ENCODE measurements around the gene FLT1. TPM values are rescaled to one million over a fixed set of nuclear protein-coding genes. Genes with fewer than 3 reads are reported as not detected.

The FLT1 gene
- total RNA-seq, 2 experiments from 2014 or later: 2.5 to 3.3 TPM

DNA sequence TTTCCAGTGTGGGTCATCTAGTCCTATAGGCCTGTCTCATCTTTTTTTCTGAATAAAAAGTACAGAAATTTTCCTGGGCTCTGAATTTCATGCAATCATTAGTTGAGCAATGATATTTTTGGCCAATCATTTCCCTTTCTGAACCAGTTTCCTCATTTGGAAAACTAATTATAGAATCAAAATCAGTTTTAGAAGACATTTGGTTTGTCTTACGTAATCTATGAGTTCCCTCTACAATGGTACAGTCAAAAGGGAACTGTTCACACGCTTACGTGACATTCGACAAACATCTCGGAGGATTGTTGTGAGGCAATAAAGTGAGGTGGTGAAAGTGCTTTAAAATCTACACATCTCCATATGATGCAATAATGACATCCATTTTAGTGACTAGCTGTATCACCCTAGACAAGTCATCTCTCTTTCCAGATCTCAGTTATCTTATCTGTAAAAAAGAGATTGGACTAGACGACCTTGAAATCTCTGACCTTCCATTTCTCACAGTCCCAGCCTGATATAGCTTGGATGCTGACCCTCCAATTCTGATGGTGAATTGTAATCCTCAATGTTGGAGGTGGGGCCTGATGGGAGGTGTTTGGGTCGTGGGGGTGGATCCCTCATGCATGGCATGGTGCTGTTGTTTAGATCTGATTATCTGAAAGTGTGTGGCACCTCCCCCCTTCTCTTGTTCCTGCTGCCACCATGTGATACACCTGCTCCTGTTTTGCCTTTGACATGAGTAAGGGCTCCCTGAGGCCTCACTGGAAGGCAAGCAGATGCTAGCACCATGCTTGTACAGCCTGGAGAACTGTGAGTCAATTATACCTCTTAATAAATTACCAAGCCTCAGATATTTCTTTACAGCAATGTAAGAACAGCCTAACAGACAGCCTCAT, 26.7 kb downstream of the FLT1 start:
- Mint-ChIP-seq H3K27me3 (no peaks in the 10 kb centered on the region), H3K9me3 (peaks cover 2% of the 10 kb centered on the region), H3K4me3 (no peak overlapping the region), H3K27ac (no peak overlapping the region), H3K36me3 (no peaks in the 10 kb centered on the region), H3K4me1 (no peaks in the 10 kb centered on the region)
- no peak for DNase-seq

- H3K36me3 Mint-ChIP-seq: no peaks in the 10 kb centered on the region
- no peaks in the 10 kb centered on the region for H3K9me3 Mint-ChIP-seq
- H3K27me3 Mint-ChIP-seq: no peaks in the 10 kb centered on the region
- no peak overlapping the region for H3K4me3 Mint-ChIP-seq
- DNase-seq: no peak
- H3K4me1 Mint-ChIP-seq: no peaks in the 10 kb centered on the region
- H3K27ac Mint-ChIP-seq: no peak overlapping the region
Observed at GRCh38 chr13:28467034-28467433, 27.9 kb downstream of the FLT1 start.

- no peak overlapping the region for H3K27ac Mint-ChIP-seq
- H3K9me3 Mint-ChIP-seq: no peaks in the 10 kb centered on the region
- DNase-seq: no peak
- H3K36me3 Mint-ChIP-seq: no peaks in the 10 kb centered on the region
- H3K27me3 Mint-ChIP-seq: no peaks in the 10 kb centered on the region
- no peak overlapping the region for H3K4me3 Mint-ChIP-seq
- no peaks in the 10 kb centered on the region for H3K4me1 Mint-ChIP-seq
Observed at GRCh38 chr13:28466151-28466550, 28.8 kb downstream of the FLT1 start.

- Mint-ChIP-seq H3K4me3 (no peak overlapping the region), H3K27me3 (no peaks in the 10 kb centered on the region), H3K4me1 (no peaks in the 10 kb centered on the region), H3K9me3 (no peaks in the 10 kb centered on the region), H3K36me3 (no peaks in the 10 kb centered on the region), H3K27ac (no peak overlapping the region)
- no peak for DNase-seq
Observed at GRCh38 chr13:28464861-28465460, 30.0 kb downstream of the FLT1 start.

DNA sequence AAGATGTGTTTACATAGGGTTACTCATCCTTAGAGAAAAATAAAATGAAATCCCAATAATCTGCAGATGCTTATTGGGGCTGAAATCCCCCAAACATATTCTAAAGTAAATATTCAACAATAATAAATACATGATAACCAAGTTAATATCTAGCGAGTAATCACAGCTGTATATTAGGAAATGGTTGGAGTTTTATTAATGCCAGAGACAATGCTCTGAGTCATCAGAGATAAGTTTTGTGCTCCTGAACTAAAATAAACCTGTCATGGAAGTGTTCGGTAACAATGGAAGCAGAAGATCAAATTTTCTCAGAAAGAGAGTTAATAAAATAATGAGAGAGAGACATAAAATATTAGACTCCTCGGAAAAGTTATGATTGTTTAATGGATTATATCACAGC, 31.4 kb downstream of the FLT1 start:
- no peaks in the 10 kb centered on the region for H3K9me3 Mint-ChIP-seq
- no peak overlapping the region for H3K27ac Mint-ChIP-seq
- H3K4me3 Mint-ChIP-seq: no peak overlapping the region
- no peak for DNase-seq
- H3K27me3 Mint-ChIP-seq: no peaks in the 10 kb centered on the region
- no peaks in the 10 kb centered on the region for H3K36me3 Mint-ChIP-seq
- no peaks in the 10 kb centered on the region for H3K4me1 Mint-ChIP-seq

GRCh38 chr13:28459911-28460310, 35.0 kb downstream of the FLT1 start:
- H3K36me3 Mint-ChIP-seq: no peaks in the 10 kb centered on the region
- no peaks in the 10 kb centered on the region for H3K9me3 Mint-ChIP-seq
- no peak overlapping the region for H3K27ac Mint-ChIP-seq
- no peaks in the 10 kb centered on the region for H3K4me1 Mint-ChIP-seq
- H3K27me3 Mint-ChIP-seq: peaks cover 4% of the 10 kb centered on the region
- no peak overlapping the region for H3K4me3 Mint-ChIP-seq
- DNase-seq: no peak

DNA sequence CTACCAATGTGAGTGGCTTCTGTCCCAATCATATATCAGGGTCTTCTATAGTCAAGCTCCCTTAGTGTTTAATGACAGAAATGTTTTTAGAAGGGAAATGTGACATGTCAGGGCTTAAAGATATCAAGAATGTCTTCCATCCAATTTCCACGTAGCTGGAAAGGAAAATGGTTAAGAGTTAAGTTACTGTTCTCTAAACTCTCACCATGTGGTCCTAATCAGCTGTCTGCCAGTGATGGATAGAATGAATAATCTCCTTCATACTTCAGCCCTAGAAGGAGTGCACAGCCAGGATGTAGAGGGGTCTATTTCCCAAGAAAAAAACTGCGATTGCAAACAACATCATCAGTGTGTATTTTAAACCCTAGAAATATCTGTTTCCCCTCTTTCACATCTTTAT, 36.3 kb downstream of the FLT1 start:
- Mint-ChIP-seq H3K36me3 (no peaks in the 10 kb centered on the region), H3K4me3 (no peak overlapping the region), H3K27ac (no peak overlapping the region), H3K27me3 (peaks cover 9% of the 10 kb centered on the region), H3K9me3 (no peaks in the 10 kb centered on the region), H3K4me1 (no peaks in the 10 kb centered on the region)
- DNase-seq: no peak

GRCh38 chr13:28458051-28458450, 36.9 kb downstream of the FLT1 start:
- H3K4me3 Mint-ChIP-seq: no peak overlapping the region

GRCh38 chr13:28457521-28457920, 37.4 kb downstream of the FLT1 start:
- Mint-ChIP-seq H3K9me3 (no peaks in the 10 kb centered on the region), H3K27me3 (peaks cover 9% of the 10 kb centered on the region), H3K4me1 (no peaks in the 10 kb centered on the region), H3K4me3 (no peak overlapping the region), H3K27ac (no peak overlapping the region), H3K36me3 (no peaks in the 10 kb centered on the region)
- no peak for DNase-seq

More at GRCh38 chr13:28458051-28458450, 36.9 kb downstream of the FLT1 start:
- H3K9me3 Mint-ChIP-seq: no peaks in the 10 kb centered on the region
- no peaks in the 10 kb centered on the region for H3K36me3 Mint-ChIP-seq
- no peak for DNase-seq
- peaks cover 9% of the 10 kb centered on the region for H3K27me3 Mint-ChIP-seq
- no peak overlapping the region for H3K27ac Mint-ChIP-seq
- no peaks in the 10 kb centered on the region for H3K4me1 Mint-ChIP-seq

GRCh38 chr13:28455580-28456194, 39.2 kb downstream of the FLT1 start:
- H3K27ac Mint-ChIP-seq: no peak overlapping the region
- H3K4me3 Mint-ChIP-seq: no peak overlapping the region
- H3K27me3 Mint-ChIP-seq: peaks cover 9% of the 10 kb centered on the region
- H3K36me3 Mint-ChIP-seq: no peaks in the 10 kb centered on the region
- H3K9me3 Mint-ChIP-seq: no peaks in the 10 kb centered on the region
- no peaks in the 10 kb centered on the region for H3K4me1 Mint-ChIP-seq
- no peak for DNase-seq

DNA sequence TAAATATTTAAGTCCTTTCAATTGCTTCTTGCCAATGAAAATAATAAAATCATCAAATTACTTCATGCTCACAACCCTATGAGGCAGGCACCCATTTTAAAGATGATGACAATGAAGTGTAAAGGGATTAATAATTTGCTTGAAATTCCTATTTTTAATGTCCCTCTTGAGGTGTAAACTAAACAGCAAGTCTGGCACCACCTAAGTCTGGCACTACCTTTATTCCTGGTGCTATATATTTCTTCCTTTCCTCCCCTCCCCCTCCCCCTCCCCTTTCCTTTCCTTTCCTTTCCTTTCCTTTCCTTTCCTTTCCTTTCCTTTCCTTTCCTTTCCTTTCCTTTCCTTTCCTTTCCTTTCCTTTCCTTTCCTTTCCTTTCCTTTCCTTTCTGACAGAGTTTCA, 42.2 kb downstream of the FLT1 start:
- no peak overlapping the region for H3K4me3 Mint-ChIP-seq
- peaks cover 5% of the 10 kb centered on the region for H3K9me3 Mint-ChIP-seq
- no peak for DNase-seq
- H3K27me3 Mint-ChIP-seq: peaks cover 9% of the 10 kb centered on the region
- H3K4me1 Mint-ChIP-seq: no peaks in the 10 kb centered on the region
- H3K27ac Mint-ChIP-seq: no peak overlapping the region
- H3K36me3 Mint-ChIP-seq: peaks cover 3% of the 10 kb centered on the region

DNA sequence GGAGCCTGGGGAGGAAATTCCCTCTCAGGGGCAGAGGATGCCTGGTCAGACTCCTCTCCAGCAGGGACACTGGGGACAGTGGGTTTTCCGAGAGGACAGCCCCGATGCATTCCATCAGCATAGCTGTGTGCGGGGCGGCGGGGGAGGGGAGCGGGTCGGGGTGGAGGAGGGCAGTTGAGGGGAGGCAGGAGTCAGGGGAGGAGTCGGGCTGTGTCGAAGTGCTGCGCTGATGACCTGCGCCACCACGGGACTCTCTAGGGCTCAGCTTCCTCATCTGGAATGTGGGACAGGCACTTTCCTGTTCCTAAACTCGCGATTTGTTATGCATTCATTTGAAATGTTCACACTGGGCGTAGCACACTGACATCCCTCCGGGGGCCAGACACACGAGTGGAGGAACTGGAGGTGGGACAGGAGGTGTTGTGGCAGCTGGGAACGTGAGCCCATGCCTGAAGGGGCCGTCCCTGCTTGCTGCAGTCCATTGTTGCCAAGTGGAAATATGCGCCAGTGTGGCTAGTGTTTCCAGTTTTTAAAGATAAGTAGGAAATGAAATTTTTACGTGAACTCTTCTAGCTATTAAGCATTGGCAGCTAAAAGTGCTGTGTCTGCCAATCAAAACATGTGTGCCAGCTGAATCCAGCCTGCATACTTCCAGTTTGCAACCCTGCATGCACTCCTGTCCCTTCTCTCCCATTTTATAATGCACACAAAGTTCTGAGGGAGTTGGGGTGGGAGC, 43.3 kb downstream of the FLT1 start:
- Mint-ChIP-seq H3K9me3 (peaks cover 6% of the 10 kb centered on the region), H3K4me1 (no peaks in the 10 kb centered on the region), H3K27me3 (peaks cover 9% of the 10 kb centered on the region), H3K36me3 (peaks cover 3% of the 10 kb centered on the region), H3K4me3 (no peak overlapping the region), H3K27ac (no peak overlapping the region)
- no peak for DNase-seq

DNA sequence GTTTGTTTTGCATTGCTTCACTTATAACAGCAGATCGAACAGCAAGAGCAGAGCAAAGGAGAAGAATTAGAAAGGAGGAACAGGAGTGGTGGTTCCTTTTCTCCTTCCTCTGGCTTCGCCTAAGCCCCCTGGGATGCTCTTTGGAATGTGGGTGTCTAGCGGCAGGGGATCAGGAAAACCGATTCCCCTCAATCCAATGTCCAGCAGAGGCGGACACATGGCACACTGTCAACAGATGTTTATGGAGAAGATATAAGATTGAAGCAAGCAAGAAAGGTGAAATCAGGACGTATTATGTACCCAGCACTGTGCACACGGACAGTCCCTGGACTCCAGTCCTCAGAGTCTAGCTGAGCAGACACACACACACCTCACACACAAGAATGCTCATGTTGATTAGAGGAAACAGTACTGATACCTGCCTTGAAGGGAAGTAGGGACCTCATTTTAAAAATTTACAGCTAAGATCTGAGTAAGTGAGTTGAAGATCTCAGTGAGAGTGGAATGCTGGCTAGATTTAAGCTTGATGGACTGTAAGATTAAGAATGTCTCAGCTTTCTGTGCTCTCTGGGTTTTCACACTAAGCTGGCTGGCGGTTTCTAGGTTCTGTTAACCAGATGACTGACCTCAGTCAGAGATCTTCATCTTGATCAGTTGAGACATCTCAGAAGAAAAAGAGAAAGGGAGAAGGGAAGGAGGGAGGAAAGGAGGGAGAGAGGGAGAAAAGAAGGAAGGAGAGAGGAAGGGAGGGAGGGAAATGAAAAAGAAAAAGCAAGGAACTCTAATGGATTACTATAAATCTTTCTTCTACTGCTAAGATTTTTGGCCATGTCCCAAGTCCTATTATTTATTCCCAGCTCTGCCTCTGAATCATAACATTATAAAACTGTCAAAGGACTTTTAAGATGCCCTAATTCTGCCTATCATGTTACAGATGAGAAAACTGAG, 44.8 kb downstream of the FLT1 start:
- H3K27ac Mint-ChIP-seq: no peak overlapping the region
- no peaks in the 10 kb centered on the region for H3K4me1 Mint-ChIP-seq
- no peak overlapping the region for H3K4me3 Mint-ChIP-seq
- peaks cover 6% of the 10 kb centered on the region for H3K27me3 Mint-ChIP-seq
- H3K9me3 Mint-ChIP-seq: peaks cover 12% of the 10 kb centered on the region
- H3K36me3 Mint-ChIP-seq: peaks cover 6% of the 10 kb centered on the region
- DNase-seq: no peak

DNA sequence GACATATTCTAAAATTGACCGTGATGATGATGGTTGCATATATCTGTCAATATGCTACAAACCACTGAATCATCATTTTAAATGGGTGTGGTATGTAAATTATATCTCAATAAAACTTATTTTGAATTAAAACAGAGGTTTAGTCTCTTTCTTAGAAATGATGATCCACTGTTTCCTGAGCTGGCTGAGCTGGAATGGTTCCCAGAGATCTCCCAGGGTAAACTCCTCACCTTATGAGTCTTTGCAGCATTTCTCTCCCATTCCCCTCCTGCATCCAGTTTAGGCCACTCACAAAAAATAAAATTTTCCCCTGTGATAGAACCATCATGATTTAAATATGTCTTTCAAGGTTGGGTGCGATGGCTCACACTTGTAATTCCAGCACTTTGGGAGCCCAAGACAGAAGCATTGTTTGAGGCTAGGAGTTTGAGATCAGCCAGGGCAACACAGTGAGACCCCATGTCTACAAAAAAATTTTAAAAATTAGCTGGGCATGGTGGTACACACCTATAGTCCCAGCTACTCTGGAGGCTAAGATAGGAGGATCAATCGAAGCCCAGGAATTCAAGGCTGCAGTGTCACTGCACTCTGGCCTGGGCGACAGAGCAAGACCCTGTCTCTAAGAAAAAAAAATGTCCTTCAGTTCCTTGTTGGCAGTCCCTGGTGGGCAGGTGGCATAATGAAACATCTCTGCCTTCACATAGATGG, 46.1 kb downstream of the FLT1 start:
- Mint-ChIP-seq H3K27ac (no peak overlapping the region), H3K36me3 (peaks cover 6% of the 10 kb centered on the region), H3K4me1 (no peaks in the 10 kb centered on the region), H3K4me3 (no peak overlapping the region), H3K9me3 (peaks cover 12% of the 10 kb centered on the region), H3K27me3 (peaks cover 5% of the 10 kb centered on the region)
- no peak for DNase-seq

All from activated naive CD8-positive, alpha-beta T cell treated with anti-CD3 and anti-CD28 coated beads for 36 hours (primary cell).